Activated B cell treated with CpG ODN at 0.5 μM for 24 hours (primary cell): ENCODE data around the gene MZF1. TPM values are rescaled to one million over a fixed set of nuclear protein-coding genes. Genes with fewer than 3 reads are reported as not detected.

Experiments used
- ATAC-seq: fragments of 200-7000 bp; cut with Tn5 transposase; one replicate; pipeline ENCODE4 v1.10.0; 2021; ENCODE audit warnings: low read depth, mild to moderate bottlenecking, moderate library complexity
- CTCF ChIA-PET: fragments of 350-600 bp; sonication (Branson Sonifier 250); formaldehyde crosslinking; loops from one replicate; lab custom pipeline; 2021; ENCODE audit warnings: antibody characterized with exemption; lab: Charles Lee
- POLR2A ChIA-PET: fragments of 350-600 bp; sonication (Branson Sonifier 250); formaldehyde crosslinking; loops from one replicate; lab custom pipeline; 2021; ENCODE audit warnings: antibody characterized with exemption; lab: Charles Lee
- DNase-seq: peaks from one replicate; pipeline ENCODE4 v3.0.0; 2022
- H3K27ac Mint-ChIP-seq: one replicate; pipeline ENCODE4 v1.8.0; 2020; ENCODE audit warnings: mixed read lengths
- H3K27me3 Mint-ChIP-seq: one replicate; pipeline ENCODE4 v1.8.0; 2021; ENCODE audit warnings: mixed read lengths
- H3K36me3 Mint-ChIP-seq: one replicate; pipeline ENCODE4 v1.8.0; 2021; ENCODE audit warnings: low read depth, mixed read lengths
- H3K4me1 Mint-ChIP-seq: one replicate; pipeline ENCODE4 v1.8.0; 2021; ENCODE audit warnings: mixed read lengths
- H3K4me3 Mint-ChIP-seq: one replicate; pipeline ENCODE4 v1.8.0; 2020; ENCODE audit warnings: mild to moderate bottlenecking, mixed read lengths
- H3K9me3 Mint-ChIP-seq: one replicate; pipeline ENCODE4 v1.8.0; 2020; ENCODE audit warnings: mixed read lengths
- CTCF ChIP-seq: fragments of 200-600 bp; IDR thresholded peaks from one replicate; pipeline ENCODE4 v1.8.0; 2022; ENCODE audit warnings: antibody characterized with exemption, mild to moderate bottlenecking
- intact Hi-C: fragments of 100-400 bp; cut with micrococcal nuclease; formaldehyde crosslinking; loops from one replicate; pipeline ENCODE4 v1.15.1; 2024
- total RNA-seq: library from RNA; stranded (reverse); gene quantifications from 2 replicates; pipeline ENCODE4 v1.2.3, GENCODE V29; 2022

Gene MZF1
- total RNA-seq, 1 donor from 2014 or later = 54.5 TPM

DNA sequence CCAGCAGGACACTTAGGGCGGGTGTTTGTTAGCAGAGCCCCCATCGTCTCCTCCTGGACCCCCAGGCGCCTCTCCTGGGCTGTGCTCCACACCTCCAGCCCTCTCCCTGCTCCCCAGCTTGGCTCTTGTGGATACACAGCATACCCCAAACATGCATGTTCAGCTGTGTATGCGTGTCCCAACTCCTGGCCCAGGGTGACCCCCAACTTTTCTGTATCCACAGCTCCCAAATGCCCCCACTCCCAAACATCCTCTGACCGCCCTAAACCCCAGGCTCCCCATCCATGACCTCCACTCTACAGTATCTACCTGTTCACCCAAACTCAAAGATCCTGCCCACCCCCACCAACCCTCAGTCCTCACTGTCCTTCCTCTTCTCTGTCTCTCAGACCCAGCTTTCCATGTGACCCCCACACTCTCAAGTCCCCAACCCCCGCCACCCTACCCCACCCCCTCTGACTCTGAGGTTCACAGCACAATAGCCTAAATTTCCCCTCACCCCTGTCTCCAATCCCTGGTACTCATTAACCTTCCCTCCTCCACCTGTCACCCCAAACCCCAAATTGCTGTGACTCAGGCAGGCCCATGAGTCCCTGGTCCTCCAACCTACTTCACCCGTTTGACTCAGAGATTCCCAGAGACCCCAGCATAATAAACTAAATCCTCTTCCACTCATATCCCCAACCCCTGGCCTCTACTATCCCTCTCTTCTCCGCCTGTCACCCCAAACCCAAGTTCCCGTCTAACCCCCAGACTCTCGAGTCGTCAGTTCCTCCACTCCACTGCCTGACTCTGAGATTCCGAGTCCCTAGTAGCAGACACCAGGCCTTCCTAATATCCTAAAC, 15.7 kb downstream of the MZF1 start:
- ChIA-PET CTCF (interaction anchor here (1.3 to 1.4 kb wide), 2 partner anchors 38 to 43 kb away, joined by 3 to 4 read pairs; partner anchors contain the start of gene ZBTB45), POLR2A (interaction anchor here (1.0 to 5.8 kb wide), 8 partner anchors 12 to 44 kb away, joined by 4 to 63 read pairs (median 6); partner anchors contain the start of genes MZF1, TRIM28 and ZBTB45)
- Mint-ChIP-seq H3K27ac (peak overlapping the region; percentile 91), H3K36me3 (peaks cover 52% of the 10 kb centered on the region), H3K4me3 (peak overlapping the region; percentile 94), H3K9me3 (no peaks in the 10 kb centered on the region), H3K4me1 (peaks cover 75% of the 10 kb centered on the region), H3K27me3 (no peaks in the 10 kb centered on the region)
- no peak for ATAC-seq
- intact Hi-C loops = loop anchor here (1.0 kb wide), 1 partner anchor 16 kb away; the partner anchor contains the start of gene MZF1
- DNase-seq = no peak
- no peak for TF ChIP-seq CTCF

DNA sequence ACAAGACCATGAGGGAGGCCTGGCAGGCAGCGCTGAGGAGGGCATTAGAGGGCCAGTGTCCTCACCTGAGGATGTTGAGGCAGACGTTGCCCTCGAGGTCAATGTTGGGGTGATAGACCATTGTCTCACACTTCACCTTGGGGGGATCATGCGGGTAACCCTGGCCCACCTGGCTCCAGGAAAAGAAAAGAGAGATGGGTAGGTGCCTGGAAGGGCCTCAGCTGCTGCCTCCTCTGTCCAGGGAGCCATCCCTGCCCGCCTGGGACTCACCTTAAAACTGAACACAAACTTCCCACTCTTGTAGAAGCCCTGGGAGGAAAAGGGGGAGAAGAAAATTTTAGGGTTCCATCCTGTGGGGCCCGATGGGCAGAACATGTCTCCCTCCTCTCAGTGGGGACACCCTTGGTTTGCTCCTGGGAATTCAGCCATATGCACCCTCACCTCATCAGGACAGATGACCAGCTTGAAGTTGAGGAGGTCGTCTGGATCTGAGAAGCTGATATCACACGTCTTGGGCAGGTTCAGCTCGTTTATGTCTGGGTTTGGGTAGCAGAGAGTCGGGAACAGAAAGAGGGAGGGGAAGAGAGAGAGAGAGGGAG, 16.4 kb downstream of the MZF1 start:
- intact Hi-C loops = no loop called here
- POLR2A ChIA-PET = interaction anchor here (1.0 to 1.1 kb wide), 2 partner anchors 13 to 37 kb away, joined by 4 to 5 read pairs; partner anchors contain the start of genes TRIM28 and ZBTB45
- Mint-ChIP-seq H3K36me3 (peaks cover 59% of the 10 kb centered on the region), H3K27me3 (no peaks in the 10 kb centered on the region), H3K27ac (peak overlapping the region; percentile 77), H3K4me1 (peaks cover 68% of the 10 kb centered on the region), H3K9me3 (no peaks in the 10 kb centered on the region), H3K4me3 (peak overlapping the region; percentile 94)
- DNase-seq = peak; percentile 14
- no peak for ATAC-seq
- no peak for TF ChIP-seq CTCF
- CTCF ChIA-PET = interaction anchor here (1.3 kb wide), 1 partner anchor 43 kb away, joined by 3 read pairs; no protein-coding TSS in a partner anchor

DNA sequence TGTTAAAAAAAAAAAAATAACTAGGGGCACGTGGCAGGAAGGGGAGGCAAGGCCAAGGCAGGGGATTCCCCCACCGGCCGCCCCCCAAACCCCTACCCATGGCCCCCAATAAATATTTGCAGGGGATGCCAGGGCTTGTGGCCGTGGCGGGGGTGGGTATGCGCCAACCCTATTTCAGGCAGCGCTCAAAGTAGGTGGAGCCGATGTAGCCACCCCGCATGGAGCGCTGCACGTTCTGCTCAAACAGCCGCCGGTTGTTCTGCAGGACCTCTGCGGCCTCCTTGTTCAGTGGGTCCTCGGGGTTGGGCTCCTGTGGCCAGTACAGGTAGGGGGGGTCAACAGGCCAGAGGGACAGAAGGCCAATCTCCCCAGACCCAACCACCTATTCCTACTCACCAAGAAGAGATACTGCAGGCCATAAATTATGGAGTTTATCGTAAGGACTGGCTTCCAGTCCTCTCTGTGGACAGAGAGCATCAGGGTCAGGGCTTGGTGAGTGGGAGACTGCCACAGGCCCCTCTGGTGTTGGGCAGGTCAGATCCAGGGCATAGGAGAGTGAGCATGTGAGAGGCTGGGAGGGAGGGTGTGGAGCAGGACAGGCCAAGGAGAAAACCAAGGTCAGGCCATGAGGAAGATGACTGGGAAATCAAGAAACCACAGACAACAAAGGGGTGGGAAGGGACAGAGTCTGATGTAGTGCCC, 17.1 kb downstream of the MZF1 start:
- Mint-ChIP-seq H3K4me1 (peaks cover 61% of the 10 kb centered on the region), H3K27me3 (no peaks in the 10 kb centered on the region), H3K36me3 (peaks cover 65% of the 10 kb centered on the region), H3K27ac (peak overlapping the region; percentile 77), H3K4me3 (peak overlapping the region; percentile 94), H3K9me3 (no peaks in the 10 kb centered on the region)
- intact Hi-C loops = loop anchor here (1.0 kb wide), 2 partner anchors 12 to 37 kb away; partner anchors contain the start of genes TRIM28 and ZBTB45
- DNase-seq (peak; percentile 13), ATAC-seq (no peak)
- no peak for TF ChIP-seq CTCF
- CTCF ChIA-PET = interaction anchor here (1.3 to 1.7 kb wide), 2 partner anchors 36 to 42 kb away, joined by 3 to 12 read pairs; partner anchors contain the start of gene ZBTB45
- POLR2A ChIA-PET = interaction anchor here (1.0 to 3.8 kb wide), 10 partner anchors 11 to 193 kb away, joined by 3 to 78 read pairs (median 13); partner anchors contain the start of genes MZF1, TRIM28, ZBTB45 and ZNF324B

- Mint-ChIP-seq H3K4me1 (peaks cover 60% of the 10 kb centered on the region), H3K9me3 (no peaks in the 10 kb centered on the region), H3K4me3 (peak overlapping the region; percentile 91), H3K36me3 (peaks cover 72% of the 10 kb centered on the region), H3K27ac (peak overlapping the region; percentile 96), H3K27me3 (no peaks in the 10 kb centered on the region)
- POLR2A ChIA-PET = interaction anchor here (1.0 to 3.8 kb wide), 17 partner anchors 7 to 372 kb away, joined by 3 to 78 read pairs (median 5); partner anchors contain the start of genes MZF1, TRIM28, ZBTB45 and ZNF132
- CTCF ChIA-PET = interaction anchor here (0.8 to 1.7 kb wide), 2 partner anchors 17 to 35 kb away, joined by 3 to 12 read pairs; partner anchors contain the start of gene ZBTB45
- no peak for ATAC-seq
- TF ChIP-seq CTCF = no peak
- no peak for DNase-seq
- intact Hi-C loops = loop anchor here (1.0 kb wide), 2 partner anchors 11 to 36 kb away; partner anchors contain the start of genes TRIM28 and ZBTB45
Measured at GRCh38 chr19:58555369-58555885, 17.7 kb downstream of the MZF1 start.
